BE2C (cell line): Measurements from ENCODE around the gene PDLIM3.
"Not testable (repeated sequence)": the region's sequence is repeated elsewhere in the genome, so short reads cannot be mapped to it uniquely, and the experiment has no call there.

ENCODE experiments used
- DNase-seq: peaks from one replicate; pipeline ENCODE4 v3.0.0-alpha.2; 2020
- H3K27me3 ChIP-seq: fragments of 250-450 bp; sonication (Bioruptor Pico); 2 replicates; pipeline ENCODE4 v1.5.1; 2020; ENCODE audit warnings: mild to moderate bottlenecking
- H3K36me3 ChIP-seq: fragments of 250-450 bp; sonication (Bioruptor Pico); 2 replicates; pipeline ENCODE4 v1.5.1; 2020; ENCODE audit warnings: mild to moderate bottlenecking
- H3K4me1 ChIP-seq: fragments of 250-450 bp; sonication (Bioruptor Pico); 2 replicates; pipeline ENCODE4 v1.5.1; 2020
- H3K4me3 ChIP-seq: 2 replicates; pipeline ENCODE4 v1.5.1; 2011; ENCODE audit warnings: low read depth, low read length
- H3K9me3 ChIP-seq: fragments of 250-450 bp; sonication (Bioruptor Pico); 2 replicates; pipeline ENCODE4 v1.5.1; 2020
- TF ChIP-seq, protein P1 (sequence below): IDR thresholded peaks from 2 replicates; pipeline ENCODE4 v1.5.1; 2012; ENCODE audit warnings: mild to moderate bottlenecking, low read depth, low read length

PDLIM3 gene

DNA sequence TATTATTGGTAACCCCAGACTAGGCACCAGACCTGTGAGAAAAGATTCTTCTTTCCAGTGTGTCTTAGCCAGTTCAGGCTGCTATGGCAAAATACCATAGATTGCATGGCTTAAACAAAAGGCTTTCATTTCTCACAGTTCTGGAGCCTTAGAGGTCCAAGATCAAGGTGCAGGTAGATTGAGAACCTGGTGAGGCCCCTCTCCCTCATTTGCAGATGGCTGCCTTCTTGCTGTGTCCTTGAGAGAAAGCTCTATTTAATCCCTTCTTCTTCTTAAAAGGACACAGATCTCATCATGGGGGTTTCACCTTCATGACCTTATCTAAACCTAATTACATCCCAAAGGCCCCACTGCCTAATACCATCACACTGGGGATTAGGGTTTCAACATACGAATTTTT is 3.5 kb upstream of the PDLIM3 start:
- Histone ChIP-seq H3K4me1 (peaks cover 3% of the 10 kb centered on the region; the same call in 1 of the 2 replicates), H3K9me3 (no peaks in the 10 kb centered on the region), H3K36me3 (no peaks in the 10 kb centered on the region), H3K4me3 (no peak overlapping the region), H3K27me3 (no peaks in the 10 kb centered on the region)
- TF ChIP-seq, protein P1, sequence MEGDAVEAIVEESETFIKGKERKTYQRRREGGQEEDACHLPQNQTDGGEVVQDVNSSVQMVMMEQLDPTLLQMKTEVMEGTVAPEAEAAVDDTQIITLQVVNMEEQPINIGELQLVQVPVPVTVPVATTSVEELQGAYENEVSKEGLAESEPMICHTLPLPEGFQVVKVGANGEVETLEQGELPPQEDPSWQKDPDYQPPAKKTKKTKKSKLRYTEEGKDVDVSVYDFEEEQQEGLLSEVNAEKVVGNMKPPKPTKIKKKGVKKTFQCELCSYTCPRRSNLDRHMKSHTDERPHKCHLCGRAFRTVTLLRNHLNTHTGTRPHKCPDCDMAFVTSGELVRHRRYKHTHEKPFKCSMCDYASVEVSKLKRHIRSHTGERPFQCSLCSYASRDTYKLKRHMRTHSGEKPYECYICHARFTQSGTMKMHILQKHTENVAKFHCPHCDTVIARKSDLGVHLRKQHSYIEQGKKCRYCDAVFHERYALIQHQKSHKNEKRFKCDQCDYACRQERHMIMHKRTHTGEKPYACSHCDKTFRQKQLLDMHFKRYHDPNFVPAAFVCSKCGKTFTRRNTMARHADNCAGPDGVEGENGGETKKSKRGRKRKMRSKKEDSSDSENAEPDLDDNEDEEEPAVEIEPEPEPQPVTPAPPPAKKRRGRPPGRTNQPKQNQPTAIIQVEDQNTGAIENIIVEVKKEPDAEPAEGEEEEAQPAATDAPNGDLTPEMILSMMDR: no peak
- no peak for DNase-seq

- H3K4me1 ChIP-seq: peaks cover 3% of the 10 kb centered on the region; the same call in 1 of the 2 replicates
- no peaks in the 10 kb centered on the region for H3K27me3 ChIP-seq
- no peaks in the 10 kb centered on the region for H3K9me3 ChIP-seq
- peak overlapping the region; percentile 84 for H3K4me3 ChIP-seq
- H3K36me3 ChIP-seq: no peaks in the 10 kb centered on the region
- TF ChIP-seq, protein P1: no peak
- peak; percentile 25 for DNase-seq
These were observed 1.1 kb upstream of the PDLIM3 start for GRCh38 chr4:185536411-185536709.

- no peaks in the 10 kb centered on the region for H3K27me3 ChIP-seq
- TF ChIP-seq, protein P1: no peak
These were observed 504 bp upstream of the PDLIM3 start for GRCh38 chr4:185535612-185536410.

DNA sequence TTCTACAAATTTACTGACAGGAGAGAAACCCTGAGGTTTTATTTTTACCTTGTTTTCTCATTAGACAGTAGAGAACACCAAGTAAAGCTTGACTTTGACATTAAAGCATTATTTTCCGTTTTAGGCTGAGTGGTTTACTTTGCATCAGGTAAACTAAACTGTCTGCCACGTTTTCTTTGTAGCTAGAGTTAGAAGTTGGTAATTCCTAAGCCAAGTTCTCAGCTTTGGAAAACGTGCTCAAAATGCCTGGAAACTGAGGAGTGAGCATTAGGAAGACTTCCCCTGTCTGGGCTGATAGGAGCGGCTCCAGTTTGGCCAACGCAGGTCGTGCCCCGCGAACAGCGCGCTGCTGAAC is 819 bp downstream of the PDLIM3 start:
- DNase-seq: no peak
- H3K4me1 ChIP-seq: peaks cover 3% of the 10 kb centered on the region; the same call in 1 of the 2 replicates
- no peaks in the 10 kb centered on the region for H3K27me3 ChIP-seq
- H3K4me3 ChIP-seq: peak overlapping the region; percentile 84
- H3K36me3 ChIP-seq: no peaks in the 10 kb centered on the region
- no peaks in the 10 kb centered on the region for H3K9me3 ChIP-seq
- TF ChIP-seq, protein P1: no peak

More at GRCh38 chr4:185535612-185536410, 504 bp upstream of the PDLIM3 start:
- Histone ChIP-seq H3K4me3 (peak overlapping the region; percentile 84), H3K36me3 (no peaks in the 10 kb centered on the region), H3K9me3 (no peaks in the 10 kb centered on the region), H3K4me1 (peaks cover 3% of the 10 kb centered on the region; the same call in 1 of the 2 replicates)
- no peak for DNase-seq

DNA sequence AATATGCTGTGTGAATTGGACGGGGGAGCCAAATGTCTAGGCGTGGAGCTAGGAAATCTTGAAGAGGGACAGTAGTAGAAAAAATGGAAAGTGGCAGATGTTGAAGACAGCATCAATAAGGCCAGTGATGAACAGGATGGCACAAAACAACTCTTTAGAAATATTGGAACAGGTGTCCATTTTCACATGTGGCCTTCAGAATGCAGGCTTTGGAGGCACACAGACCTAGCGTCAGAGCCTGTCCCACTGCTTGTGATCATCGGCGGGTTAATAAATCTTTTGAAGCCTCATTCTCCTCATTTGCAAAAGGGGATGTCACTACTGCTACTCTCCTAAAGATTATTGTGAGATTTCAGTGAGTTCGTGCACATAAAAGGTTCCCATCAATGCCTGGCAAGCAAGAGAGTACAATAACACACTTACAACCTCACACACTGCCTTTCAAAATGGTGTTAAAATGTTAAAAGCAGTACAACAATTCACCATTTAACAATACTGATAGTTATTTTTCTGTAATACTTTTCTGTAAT is 2.4 kb downstream of the PDLIM3 start:
- Histone ChIP-seq H3K27me3 (no peaks in the 10 kb centered on the region), H3K4me3 (no peak overlapping the region), H3K36me3 (no peaks in the 10 kb centered on the region), H3K9me3 (no peaks in the 10 kb centered on the region), H3K4me1 (peaks cover 3% of the 10 kb centered on the region; the same call in 1 of the 2 replicates)
- DNase-seq: no peak
- TF ChIP-seq, protein P1: no peak

DNA sequence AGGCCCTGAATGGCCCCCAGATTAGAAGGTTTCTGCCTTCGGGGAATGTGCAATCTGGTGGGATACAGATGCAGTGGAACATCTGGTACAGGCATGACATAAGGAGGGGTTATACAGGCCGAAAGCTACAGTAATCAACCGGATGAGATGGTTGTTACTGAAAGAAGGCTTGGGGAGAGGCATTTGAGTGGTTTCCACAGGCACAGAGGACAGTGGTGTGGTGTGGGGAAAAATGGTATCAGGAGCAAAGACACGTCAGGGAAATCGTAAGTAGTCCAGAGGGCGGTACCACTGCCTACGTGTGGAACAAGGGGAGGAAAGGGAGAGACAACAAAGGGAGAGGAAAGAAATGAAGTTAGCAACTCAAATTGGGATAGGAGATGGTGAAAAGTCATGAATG is 3.0 kb downstream of the PDLIM3 start:
- no peak overlapping the region for H3K4me3 ChIP-seq
- no peaks in the 10 kb centered on the region for H3K27me3 ChIP-seq
- TF ChIP-seq, protein P1: no peak
- no peak for DNase-seq
- peaks cover 3% of the 10 kb centered on the region; the same call in 1 of the 2 replicates for H3K4me1 ChIP-seq
- no peaks in the 10 kb centered on the region for H3K36me3 ChIP-seq
- no peaks in the 10 kb centered on the region for H3K9me3 ChIP-seq

DNA sequence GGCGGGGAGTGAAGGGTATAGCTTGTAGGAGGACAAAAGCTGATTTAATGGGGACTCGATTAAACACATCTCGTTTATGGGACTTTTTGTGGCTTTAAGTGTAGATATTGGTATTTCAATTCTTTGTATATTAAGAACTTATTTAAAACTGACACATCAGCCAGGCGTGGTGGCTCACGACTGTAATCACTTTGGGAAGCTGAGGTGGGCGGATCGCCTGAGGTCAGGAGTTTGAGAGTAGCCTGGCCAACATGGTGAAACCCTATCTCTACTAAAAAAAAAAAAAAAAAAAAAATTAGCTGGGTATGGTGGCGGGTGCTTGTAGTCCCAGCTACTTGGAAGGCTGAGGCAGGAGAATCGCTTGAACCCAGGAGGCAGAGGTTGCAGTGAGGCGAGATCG is 3.7 kb downstream of the PDLIM3 start:
- DNase-seq, H3K9me3 ChIP-seq, H3K27me3 ChIP-seq, H3K36me3 ChIP-seq, H3K4me1 ChIP-seq, H3K4me3 ChIP-seq: not testable (repeated sequence)
